ENCODE data around the gene TMEM95.

DNA sequence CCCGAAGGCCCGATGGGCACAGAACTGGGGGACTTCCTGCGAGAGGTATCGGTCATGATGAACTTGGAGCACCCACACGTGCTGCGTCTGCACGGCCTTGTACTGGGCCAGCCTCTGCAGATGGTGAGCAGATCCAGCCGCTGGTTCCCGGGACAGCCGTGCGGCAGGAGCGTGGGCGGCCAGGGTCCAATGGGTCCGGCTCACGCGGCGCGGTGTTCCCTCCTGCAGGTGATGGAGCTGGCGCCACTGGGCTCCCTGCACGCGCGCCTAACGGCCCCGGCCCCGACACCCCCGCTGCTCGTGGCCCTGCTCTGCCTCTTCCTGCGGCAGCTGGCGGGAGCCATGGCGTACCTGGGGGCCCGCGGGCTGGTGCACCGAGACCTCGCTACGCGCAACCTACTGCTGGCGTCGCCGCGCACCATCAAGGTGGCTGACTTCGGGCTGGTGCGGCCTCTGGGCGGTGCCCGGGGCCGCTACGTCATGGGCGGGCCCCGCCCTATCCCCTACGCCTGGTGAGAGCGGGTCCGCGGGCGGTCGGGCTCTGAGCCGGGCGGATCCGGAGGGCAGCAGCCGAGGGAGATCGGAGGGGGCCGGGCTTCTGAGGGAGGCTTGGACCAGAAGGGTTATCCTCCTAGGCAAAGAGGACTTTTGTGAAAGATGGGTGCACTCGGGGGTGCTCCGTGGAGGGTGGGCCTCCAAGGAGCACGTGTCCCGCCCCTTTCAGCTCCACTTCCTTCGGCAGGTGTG is 29.0 kb downstream of the TMEM95 start:
- no peak for TF ChIP-seq SUZ12 (IDR thresholded peaks at IDR 0.05; ENCODE audit: extremely low read depth, insufficient read depth, insufficient read length)
- no peak for TF ChIP-seq YY1 (IDR thresholded peaks at IDR 0.05; ENCODE audit: insufficient read depth, insufficient read length)
- no peak for TF ChIP-seq ZNF274 (IDR thresholded peaks at IDR 0.05; ENCODE audit: low read depth, low read length)

All from NT2/D1 (cell line).